HG03039 (cell line): Measurements from ENCODE around the gene ZNHIT2.

Experiments
- ATAC-seq: cut with Tn5 transposase; IDR thresholded peaks from one replicate; pipeline ENCODE4 v1.9.1; 2021; ENCODE audit warnings: mild to moderate bottlenecking, moderate library complexity; ENCODE audit not compliant: unreplicated experiment

Gene ZNHIT2

DNA sequence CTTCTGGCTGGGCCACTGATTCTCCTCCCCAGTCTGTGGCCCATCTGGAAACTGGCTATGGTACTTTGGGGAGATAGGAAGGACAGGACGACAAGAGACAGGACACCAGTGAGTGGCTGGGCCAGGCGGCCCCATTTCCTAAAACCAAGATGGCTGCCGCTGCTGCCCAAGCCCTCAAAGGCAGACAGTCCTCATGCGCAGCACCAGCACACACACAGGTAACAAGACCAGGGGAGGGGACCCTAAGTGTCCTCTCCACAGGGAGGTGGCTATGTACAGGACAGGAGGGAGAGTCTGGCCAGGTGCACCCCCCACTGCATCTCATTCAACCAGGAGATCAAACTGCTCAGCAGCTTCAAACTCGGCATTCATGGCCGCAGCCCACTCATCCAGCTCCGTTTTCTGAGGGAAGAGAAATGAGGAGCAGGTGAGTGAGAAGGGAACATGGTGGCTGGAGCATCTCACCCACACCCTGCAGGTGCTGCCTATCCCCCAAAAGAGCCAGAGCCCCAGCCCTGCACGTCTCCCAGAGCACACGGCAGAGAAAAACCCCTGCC lies 38.6 kb downstream of the ZNHIT2 start:
- ATAC-seq, result no peak

DNA sequence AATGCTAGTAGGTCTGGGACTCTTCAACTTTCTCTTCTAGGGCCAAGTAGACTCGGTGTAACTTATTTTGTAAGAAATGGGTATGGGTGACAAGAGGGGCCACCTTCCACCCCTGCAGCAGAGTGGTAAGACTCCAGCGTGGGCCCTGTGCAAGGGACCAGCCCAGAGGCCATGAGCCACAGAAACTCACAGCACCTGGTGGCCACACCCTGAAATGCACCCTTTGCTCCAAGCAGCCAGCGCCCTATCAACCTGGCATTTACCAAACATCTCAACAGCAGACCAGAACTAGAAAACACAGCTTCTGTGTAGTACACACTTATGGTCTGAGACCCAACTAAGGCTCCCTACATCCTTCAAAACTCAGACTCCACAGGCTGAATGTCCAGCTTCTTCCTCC lies 39.4 kb downstream of the ZNHIT2 start:
- ATAC-seq, result no peak

DNA sequence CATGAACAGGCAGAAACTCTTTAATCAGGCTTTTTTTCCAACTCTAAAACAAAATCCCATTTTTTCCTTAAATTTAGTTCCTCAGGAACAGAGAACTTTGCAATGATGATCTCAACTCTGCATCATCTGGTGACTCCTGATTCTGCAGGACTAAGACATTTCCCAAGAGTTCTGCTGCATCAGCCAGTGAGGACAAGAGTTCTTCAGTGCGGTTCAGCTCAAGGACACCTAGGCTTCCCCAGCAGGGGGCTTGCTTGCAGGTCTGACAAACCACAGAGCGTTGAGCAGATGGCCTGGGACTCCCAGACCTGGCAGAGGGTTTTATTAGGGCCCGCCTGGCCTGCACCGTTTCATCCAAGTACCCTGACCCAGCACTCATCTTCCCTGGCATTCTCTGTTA lies 40.0 kb downstream of the ZNHIT2 start:
- no peak for ATAC-seq

DNA sequence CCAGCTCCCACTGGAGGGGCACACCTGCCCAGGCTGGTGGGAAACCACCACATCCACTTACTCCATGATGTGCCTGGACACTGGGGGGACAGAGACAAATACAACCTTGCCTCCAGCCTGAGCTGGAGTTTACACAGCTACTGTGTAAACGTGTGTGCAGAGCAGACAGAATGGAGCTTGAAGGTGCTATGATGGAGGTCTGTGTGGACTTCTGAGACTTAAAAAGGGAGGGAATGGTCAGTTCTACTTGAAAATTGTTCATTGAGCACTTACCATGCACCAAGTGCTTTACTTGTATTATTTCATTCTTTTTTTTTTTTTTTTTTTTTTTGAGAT lies 44.9 kb downstream of the ZNHIT2 start:
- ATAC-seq, result no peak

DNA sequence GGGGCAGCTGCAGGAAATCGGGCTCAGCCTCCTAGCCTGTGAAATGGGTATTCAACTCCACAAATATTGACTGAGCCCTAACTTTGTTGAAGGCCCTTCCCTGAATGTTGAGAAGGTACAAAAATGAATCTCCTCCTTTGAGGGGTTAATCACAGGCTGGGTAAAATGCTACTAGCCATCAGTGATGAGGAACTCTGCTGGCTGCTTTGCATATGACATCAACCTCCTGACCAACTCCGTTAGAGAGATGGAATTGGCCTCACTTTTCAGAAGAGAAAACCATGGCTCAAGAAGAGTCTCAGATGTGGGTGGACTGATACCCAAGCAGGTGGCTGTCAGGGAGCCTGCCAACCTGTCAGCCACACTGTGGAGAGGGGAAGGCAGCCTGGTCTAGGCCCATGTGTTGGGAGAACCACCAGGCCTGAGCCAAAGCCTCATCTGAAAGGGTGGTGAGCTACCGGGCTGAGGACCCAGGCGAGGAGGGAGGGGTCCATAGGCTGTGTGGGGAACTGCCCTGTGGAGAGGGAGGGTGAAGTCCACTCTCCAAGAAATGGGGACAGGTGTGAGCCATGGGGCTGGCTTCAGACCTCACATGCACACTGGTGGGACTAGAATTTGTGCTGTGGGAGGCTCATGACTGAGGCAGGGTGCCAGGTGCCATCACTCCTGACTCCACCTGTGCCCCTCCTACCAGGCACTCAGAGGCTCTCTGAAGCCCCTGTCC lies 45.4 kb downstream of the ZNHIT2 start:
- ATAC-seq, result no peak

DNA sequence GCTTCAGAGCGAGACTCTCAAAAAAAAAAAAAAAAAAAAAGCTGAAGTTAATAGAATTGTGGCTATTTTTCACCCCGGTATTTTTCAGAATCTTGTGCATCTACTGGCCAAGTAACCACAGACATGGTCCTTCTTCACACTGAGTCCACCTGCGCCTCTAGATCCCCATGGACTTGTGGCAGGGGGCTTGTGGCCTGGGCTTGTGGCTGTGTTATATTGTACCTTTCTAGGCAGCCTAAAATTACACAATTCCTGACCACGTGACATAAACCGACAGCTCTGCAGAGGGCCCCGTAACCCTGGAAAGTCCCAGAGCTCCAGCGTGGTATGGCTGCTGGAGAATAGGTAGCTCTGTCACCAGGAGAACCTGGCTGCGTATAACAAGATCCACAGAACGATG lies 48.3 kb downstream of the ZNHIT2 start:
- no peak for ATAC-seq

DNA sequence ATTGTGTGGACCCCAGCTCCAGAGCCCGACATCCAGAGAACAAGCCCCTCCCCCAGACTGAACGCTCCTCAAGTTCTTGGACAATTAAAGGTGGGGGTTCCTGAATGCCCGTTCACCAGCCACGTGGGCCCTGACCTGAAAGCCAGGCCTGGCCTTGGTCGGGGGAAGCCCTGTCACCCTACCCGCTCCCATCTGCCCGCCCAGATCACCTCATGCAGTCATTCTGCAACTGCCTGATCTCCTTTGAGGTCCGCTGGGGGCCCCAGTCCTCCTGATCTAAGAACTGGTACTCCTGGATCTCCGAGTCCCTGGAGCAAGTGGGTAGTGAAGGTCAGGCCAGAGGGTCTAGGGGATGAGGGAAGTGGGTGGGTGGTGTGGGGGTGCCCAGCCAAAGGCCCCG lies 50.1 kb downstream of the ZNHIT2 start:
- ATAC-seq, result no peak

DNA sequence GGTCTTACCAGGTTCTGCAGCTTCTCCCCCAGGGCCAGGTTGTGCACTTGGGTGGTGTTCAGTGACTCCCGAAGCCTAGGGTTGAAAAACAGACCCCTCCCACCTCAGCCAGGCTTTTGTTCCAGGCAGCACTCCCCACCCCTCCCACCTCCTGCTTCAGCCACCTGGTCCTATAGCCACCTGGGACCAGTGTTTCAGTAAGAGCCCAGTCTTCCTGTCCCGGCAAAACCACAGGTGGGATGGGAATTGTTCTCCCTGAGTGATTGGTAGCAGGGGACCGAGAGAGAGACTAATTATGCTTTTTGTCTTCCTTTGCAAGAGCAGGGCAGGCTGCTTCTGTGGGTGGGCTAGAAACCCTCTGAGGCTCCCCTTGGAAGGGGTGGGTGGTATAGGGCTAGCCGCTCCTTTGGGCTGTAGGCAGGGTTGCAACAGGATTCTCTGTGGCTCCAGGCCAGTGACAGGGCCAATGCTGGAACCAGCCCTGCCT lies 50.7 kb downstream of the ZNHIT2 start:
- ATAC-seq, result no peak
